GM23338 (cell line): ENCODE results near the gene ZNF609. TPM values are rescaled to one million over a fixed set of nuclear protein-coding genes. Genes with fewer than 3 reads are reported as not detected.

Experiments
- ATAC-seq: fragments of 200-7000 bp; cut with Tn5 transposase; 3 replicates; pipeline ENCODE4 v1.9.1; 2020
- DNase-seq: peaks from one replicate; pipeline ENCODE4 v3.0.0-alpha.2; 2015; ENCODE audit warnings: low spot score
- H2AFZ ChIP-seq: fragments of 200-600 bp; sonication (generic); 2 replicates; pipeline ENCODE4 v1.8.0; 2016; ENCODE audit warnings: antibody characterized with exemption, mild to moderate bottlenecking, moderate library complexity
- H3F3A ChIP-seq: fragments of 200-600 bp; sonication (generic); replicated peaks from 2 replicates; pipeline ENCODE4 v1.8.0; 2017; ENCODE audit warnings: antibody characterized with exemption, mixed run types, low read depth
- H3K27ac ChIP-seq: fragments of 200-600 bp; sonication (generic); 2 replicates; pipeline ENCODE4 v1.6.1; 2016; ENCODE audit warnings: low read depth
- H3K27me3 ChIP-seq: fragments of 200-600 bp; sonication (generic); 2 replicates; pipeline ENCODE4 v1.8.0; 2016; ENCODE audit warnings: mild to moderate bottlenecking, mixed run types, moderate library complexity; ENCODE audit not compliant: insufficient read depth
- H3K36me3 ChIP-seq: fragments of 200-600 bp; sonication (generic); 2 replicates; pipeline ENCODE4 v1.8.0; 2016; ENCODE audit warnings: mild to moderate bottlenecking; ENCODE audit not compliant: insufficient read depth
- H3K4me1 ChIP-seq: fragments of 200-600 bp; sonication (generic); 2 replicates; pipeline ENCODE4 v1.8.0; 2016; ENCODE audit warnings: mild to moderate bottlenecking, moderate library complexity; ENCODE audit not compliant: insufficient read depth
- H3K4me2 ChIP-seq: fragments of 200-600 bp; sonication (generic); 2 replicates; pipeline ENCODE4 v1.7.1; 2017; ENCODE audit warnings: mixed run types
- H3K4me3 ChIP-seq: fragments of 200-600 bp; sonication (generic); 2 replicates; pipeline ENCODE4 v1.6.1; 2016; ENCODE audit warnings: mixed run types
- H3K79me2 ChIP-seq: fragments of 200-600 bp; sonication (generic); replicated peaks from 2 replicates; pipeline ENCODE4 v1.8.0; 2017; ENCODE audit warnings: mild to moderate bottlenecking; ENCODE audit not compliant: insufficient read depth
- H3K9me2 ChIP-seq: fragments of 200-600 bp; sonication (generic); 2 replicates; pipeline ENCODE4 v1.8.0; 2017; ENCODE audit not compliant: insufficient read depth
- H4K20me1 ChIP-seq: fragments of 200-600 bp; sonication (generic); replicated peaks from 2 replicates; pipeline ENCODE4 v1.8.0; 2017; ENCODE audit warnings: mild to moderate bottlenecking; ENCODE audit not compliant: insufficient read depth
- H3K27ac Mint-ChIP-seq: 2 replicates; pipeline ENCODE4 v1.8.0; 2020; ENCODE audit warnings: inconsistent platforms, mild to moderate bottlenecking, moderate library complexity, mixed read lengths
- H3K27me3 Mint-ChIP-seq: 3 replicates; pipeline ENCODE4 v1.8.0; 2022; ENCODE audit warnings: low read depth, mild to moderate bottlenecking, moderate library complexity, mixed read lengths, inconsistent platforms; ENCODE audit not compliant: insufficient read depth, poor library complexity
- H3K36me3 Mint-ChIP-seq: 3 replicates; pipeline ENCODE4 v1.8.0; 2021; ENCODE audit warnings: low read depth, mild to moderate bottlenecking, inconsistent platforms, moderate library complexity, mixed read lengths
- H3K4me1 Mint-ChIP-seq: 3 replicates; pipeline ENCODE4 v1.8.0; 2020; ENCODE audit warnings: mild to moderate bottlenecking, inconsistent platforms, mixed read lengths
- H3K4me3 Mint-ChIP-seq: 3 replicates; pipeline ENCODE4 v1.8.0; 2021; ENCODE audit warnings: moderate library complexity, mild to moderate bottlenecking, inconsistent platforms, mixed read lengths
- H3K9me3 Mint-ChIP-seq: 3 replicates; pipeline ENCODE4 v1.8.0; 2020; ENCODE audit warnings: moderate library complexity, mild to moderate bottlenecking, inconsistent platforms, mixed read lengths
- CREB1 ChIP-seq: fragments of 250-450 bp; sonication (Bioruptor Pico); IDR thresholded peaks from 2 replicates; pipeline ENCODE4 v1.5.0; 2020; ENCODE audit warnings: low read depth, mild to moderate bottlenecking, moderate library complexity
- EZH2 ChIP-seq: fragments of 200-600 bp; sonication (generic); IDR thresholded peaks from one replicate; pipeline ENCODE4 v1.8.0; 2017; ENCODE audit warnings: antibody characterized with exemption, mild to moderate bottlenecking, low read depth; ENCODE audit not compliant: unreplicated experiment
- JUNB ChIP-seq: IDR thresholded peaks from one replicate; pipeline ENCODE4 v1.6.1; 2016; ENCODE audit warnings: antibody characterized with exemption; ENCODE audit not compliant: unreplicated experiment
- NANOG ChIP-seq: IDR thresholded peaks from 2 replicates; pipeline ENCODE4 v1.6.1; 2016; ENCODE audit warnings: antibody characterized with exemption, borderline replicate concordance
- STAT1 ChIP-seq: IDR thresholded peaks from one replicate; pipeline ENCODE4 v1.6.1; 2016; ENCODE audit warnings: antibody characterized with exemption; ENCODE audit not compliant: unreplicated experiment
- ZNF114 ChIP-seq: fragments of 250-450 bp; sonication (Bioruptor Pico); IDR thresholded peaks from 2 replicates; pipeline ENCODE4 v1.5.0; 2020; ENCODE audit warnings: mild to moderate bottlenecking, moderate library complexity
- polyA plus RNA-seq: library from polyadenylated mRNA; unstranded; fragments of >200 nt; fragmentation: Nextera tagmentation; extraction: Ambion mirVana; gene quantifications from 2 replicates; pipeline ENCODE4 v1.2.1, GENCODE V29; 2016
- total RNA-seq: library from RNA; depleted of rRNA; stranded (reverse); fragments of >200 nt; shearing (Covaris generic); gene quantifications from 2 replicates; pipeline ENCODE4 v1.2.3, GENCODE V29; 2014
- TF ChIP-seq, protein P1 (sequence below): IDR thresholded peaks from 2 replicates; pipeline ENCODE4 v1.6.1; 2016; ENCODE audit warnings: antibody characterized with exemption
- TF ChIP-seq, protein P2 (sequence below): fragments of 250-450 bp; sonication (Bioruptor Pico); IDR thresholded peaks from 2 replicates; pipeline ENCODE4 v1.5.0; 2020; ENCODE audit warnings: mild to moderate bottlenecking, moderate library complexity

ZNF609 gene
- total and polyA plus RNA-seq, 2 experiments from 2014 or later: 26.4 to 40.2 TPM

DNA sequence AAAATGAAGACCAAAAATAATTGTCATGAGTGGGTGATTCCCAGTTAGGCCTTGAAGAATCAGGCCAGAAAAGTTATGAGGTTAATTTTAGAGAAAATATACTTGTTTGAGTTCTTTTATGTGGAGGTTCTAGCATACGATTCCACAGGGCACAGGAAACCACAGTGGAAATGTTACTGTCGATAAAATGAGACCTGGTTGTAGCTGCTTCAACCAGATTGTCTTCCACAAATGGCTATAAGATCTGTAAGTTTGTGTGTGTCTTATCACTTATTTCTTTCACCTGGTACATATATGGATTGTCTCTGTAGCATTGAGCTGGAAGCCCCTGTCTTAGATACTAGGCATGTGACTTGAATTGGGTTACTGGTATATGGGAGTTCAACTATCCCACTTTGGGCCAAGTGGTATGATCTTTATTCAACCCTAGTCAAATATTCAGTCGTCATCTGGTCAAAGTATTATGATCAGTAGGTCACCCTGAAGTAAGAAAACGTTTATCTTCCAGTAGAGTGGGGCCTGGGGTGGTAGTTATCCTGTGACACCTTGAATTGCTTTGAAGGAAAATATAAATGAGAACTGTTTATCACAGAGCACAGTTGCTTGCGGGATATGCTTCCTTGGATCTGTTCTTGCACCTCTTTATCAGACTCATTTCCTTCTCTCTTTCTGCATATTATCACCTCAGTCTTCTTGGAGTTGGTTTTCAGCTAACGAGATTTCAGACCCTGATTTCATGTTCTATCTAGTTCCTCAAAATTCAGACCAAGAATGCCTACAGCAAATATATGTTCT lies 21.5 kb upstream of the ZNF609 start:
- no peaks in the 10 kb centered on the region for H3K9me2 ChIP-seq
- peaks cover 3% of the 10 kb centered on the region; the same call in 1 of the 2 replicates for H4K20me1 ChIP-seq
- no peaks in the 10 kb centered on the region for H3K4me1 ChIP-seq
- TF ChIP-seq NANOG (no peak), STAT1 (no peak), CREB1 (no peak), JUNB (no peak), EZH2 (no peak), ZNF114 (CRISPR knock-in tag) (no peak)
- TF ChIP-seq, protein P1, sequence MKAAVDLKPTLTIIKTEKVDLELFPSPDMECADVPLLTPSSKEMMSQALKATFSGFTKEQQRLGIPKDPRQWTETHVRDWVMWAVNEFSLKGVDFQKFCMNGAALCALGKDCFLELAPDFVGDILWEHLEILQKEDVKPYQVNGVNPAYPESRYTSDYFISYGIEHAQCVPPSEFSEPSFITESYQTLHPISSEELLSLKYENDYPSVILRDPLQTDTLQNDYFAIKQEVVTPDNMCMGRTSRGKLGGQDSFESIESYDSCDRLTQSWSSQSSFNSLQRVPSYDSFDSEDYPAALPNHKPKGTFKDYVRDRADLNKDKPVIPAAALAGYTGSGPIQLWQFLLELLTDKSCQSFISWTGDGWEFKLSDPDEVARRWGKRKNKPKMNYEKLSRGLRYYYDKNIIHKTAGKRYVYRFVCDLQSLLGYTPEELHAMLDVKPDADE: no peak
- TF ChIP-seq, protein P2, sequence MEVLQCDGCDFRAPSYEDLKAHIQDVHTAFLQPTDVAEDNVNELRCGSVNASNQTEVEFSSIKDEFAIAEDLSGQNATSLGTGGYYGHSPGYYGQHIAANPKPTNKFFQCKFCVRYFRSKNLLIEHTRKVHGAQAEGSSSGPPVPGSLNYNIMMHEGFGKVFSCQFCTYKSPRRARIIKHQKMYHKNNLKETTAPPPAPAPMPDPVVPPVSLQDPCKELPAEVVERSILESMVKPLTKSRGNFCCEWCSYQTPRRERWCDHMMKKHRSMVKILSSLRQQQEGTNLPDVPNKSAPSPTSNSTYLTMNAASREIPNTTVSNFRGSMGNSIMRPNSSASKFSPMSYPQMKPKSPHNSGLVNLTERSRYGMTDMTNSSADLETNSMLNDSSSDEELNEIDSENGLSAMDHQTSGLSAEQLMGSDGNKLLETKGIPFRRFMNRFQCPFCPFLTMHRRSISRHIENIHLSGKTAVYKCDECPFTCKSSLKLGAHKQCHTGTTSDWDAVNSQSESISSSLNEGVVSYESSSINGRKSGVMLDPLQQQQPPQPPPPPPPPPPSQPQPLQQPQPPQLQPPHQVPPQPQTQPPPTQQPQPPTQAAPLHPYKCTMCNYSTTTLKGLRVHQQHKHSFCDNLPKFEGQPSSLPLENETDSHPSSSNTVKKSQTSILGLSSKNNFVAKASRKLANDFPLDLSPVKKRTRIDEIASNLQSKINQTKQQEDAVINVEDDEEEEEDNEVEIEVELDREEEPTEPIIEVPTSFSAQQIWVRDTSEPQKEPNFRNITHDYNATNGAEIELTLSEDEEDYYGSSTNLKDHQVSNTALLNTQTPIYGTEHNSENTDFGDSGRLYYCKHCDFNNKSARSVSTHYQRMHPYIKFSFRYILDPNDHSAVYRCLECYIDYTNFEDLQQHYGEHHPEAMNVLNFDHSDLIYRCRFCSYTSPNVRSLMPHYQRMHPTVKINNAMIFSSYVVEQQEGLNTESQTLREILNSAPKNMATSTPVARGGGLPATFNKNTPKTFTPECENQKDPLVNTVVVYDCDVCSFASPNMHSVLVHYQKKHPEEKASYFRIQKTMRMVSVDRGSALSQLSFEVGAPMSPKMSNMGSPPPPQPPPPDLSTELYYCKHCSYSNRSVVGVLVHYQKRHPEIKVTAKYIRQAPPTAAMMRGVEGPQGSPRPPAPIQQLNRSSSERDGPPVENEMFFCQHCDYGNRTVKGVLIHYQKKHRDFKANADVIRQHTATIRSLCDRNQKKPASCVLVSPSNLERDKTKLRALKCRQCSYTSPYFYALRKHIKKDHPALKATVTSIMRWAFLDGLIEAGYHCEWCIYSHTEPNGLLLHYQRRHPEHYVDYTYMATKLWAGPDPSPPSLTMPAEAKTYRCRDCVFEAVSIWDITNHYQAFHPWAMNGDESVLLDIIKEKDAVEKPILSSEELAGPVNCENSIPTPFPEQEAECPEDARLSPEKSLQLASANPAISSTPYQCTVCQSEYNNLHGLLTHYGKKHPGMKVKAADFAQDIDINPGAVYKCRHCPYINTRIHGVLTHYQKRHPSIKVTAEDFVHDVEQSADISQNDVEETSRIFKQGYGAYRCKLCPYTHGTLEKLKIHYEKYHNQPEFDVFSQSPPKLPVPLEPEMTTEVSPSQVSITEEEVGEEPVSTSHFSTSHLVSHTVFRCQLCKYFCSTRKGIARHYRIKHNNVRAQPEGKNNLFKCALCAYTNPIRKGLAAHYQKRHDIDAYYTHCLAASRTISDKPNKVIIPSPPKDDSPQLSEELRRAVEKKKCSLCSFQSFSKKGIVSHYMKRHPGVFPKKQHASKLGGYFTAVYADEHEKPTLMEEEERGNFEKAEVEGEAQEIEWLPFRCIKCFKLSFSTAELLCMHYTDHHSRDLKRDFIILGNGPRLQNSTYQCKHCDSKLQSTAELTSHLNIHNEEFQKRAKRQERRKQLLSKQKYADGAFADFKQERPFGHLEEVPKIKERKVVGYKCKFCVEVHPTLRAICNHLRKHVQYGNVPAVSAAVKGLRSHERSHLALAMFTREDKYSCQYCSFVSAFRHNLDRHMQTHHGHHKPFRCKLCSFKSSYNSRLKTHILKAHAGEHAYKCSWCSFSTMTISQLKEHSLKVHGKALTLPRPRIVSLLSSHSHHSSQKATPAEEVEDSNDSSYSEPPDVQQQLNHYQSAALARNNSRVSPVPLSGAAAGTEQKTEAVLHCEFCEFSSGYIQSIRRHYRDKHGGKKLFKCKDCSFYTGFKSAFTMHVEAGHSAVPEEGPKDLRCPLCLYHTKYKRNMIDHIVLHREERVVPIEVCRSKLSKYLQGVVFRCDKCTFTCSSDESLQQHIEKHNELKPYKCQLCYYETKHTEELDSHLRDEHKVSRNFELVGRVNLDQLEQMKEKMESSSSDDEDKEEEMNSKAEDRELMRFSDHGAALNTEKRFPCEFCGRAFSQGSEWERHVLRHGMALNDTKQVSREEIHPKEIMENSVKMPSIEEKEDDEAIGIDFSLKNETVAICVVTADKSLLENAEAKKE: no peak
- no peak overlapping the region for H3K4me3 ChIP-seq
- no peak overlapping the region for H3K4me2 ChIP-seq
- no peaks in the 10 kb centered on the region; the same call in 2 of the 3 replicates for H3K36me3 Mint-ChIP-seq
- no peak overlapping the region for H2AFZ ChIP-seq
- no peaks in the 10 kb centered on the region for H3K36me3 ChIP-seq
- DNase-seq: no peak
- no peak for ATAC-seq
- H3K79me2 ChIP-seq: no peaks in the 10 kb centered on the region
- H3K27me3 ChIP-seq: no peaks in the 10 kb centered on the region
- H3K4me1 Mint-ChIP-seq: no peaks in the 10 kb centered on the region
- peaks cover 6% of the 10 kb centered on the region for H3K27me3 Mint-ChIP-seq
- H3F3A ChIP-seq: no peaks in the 10 kb centered on the region
- no peak overlapping the region for H3K4me3 Mint-ChIP-seq
- H3K9me3 Mint-ChIP-seq: no peaks in the 10 kb centered on the region
- H3K27ac ChIP-seq: no peak overlapping the region
- H3K27ac Mint-ChIP-seq: no peak overlapping the region
